ENCODE measurements around the gene CAPN7. TPM values are rescaled to one million over a fixed set of nuclear protein-coding genes. Genes with fewer than 3 reads are reported as not detected.

Gene CAPN7
- total RNA-seq = 26.9 and 31.5 TPM in 2 replicates

DNA sequence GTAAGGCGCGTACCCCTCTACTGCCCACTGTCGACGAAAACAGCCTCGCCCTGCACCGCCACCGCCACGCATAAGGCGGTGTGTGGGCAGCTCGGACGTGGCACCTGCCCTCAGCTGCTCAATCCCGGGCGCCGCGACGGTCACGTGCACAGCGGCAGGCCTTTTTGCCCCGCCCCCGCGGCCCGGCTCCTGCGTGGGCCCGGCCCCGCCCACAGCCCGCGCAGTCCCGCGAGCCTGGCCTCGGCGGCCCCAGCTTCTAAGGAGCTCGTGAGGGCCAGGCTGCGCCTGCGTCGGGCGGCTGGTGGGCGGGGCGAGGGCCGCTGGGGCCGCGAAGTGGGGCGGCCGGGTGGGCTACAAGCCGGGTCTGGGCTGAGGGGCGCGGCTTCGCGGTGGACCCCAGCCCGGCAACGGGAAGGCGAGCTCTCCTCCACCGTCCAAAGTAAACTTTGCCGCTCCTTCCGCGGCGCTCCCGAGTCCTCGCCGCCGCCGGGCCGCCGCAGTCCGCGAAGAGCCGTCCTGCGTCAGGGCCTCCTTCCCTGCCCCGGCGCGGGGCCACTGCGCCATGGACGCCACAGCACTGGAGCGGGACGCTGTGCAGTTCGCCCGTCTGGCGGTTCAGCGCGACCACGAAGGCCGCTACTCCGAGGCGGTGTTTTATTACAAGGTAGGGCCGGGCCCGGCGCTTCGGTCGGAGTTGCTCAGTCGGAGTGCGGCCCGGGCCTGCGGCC lies at the start of gene CAPN7:
Gene CAPN7 (plus strand): TSS at position 313 of the 728 bp plus-strand sequence. CDS start 250 bp downstream, at position 563.

Other genes with a start within 250 kb of the CAPN7 start
- 20.9 and 21.6 TPM in 2 replicates for gene MRPS25, start 140.9 kb upstream of the CAPN7 start, total RNA-seq
- 19.0 and 23.6 TPM in 2 replicates for gene RBSN, start 107.1 kb upstream of the CAPN7 start, total RNA-seq
- 39.3 and 63.6 TPM in 2 replicates for gene SH3BP5, start 126.3 kb downstream of the CAPN7 start, total RNA-seq
- gene METTL6, start 221.3 kb downstream of the CAPN7 start, total RNA-seq = 18.4 and 24.0 TPM in 2 replicates
- gene EAF1, start 221.4 kb downstream of the CAPN7 start, total RNA-seq = 13.5 and 16.2 TPM in 2 replicates

Data from dermis lymphatic vessel endothelial cell (primary cell).